ENCODE results near the gene PSMD1. TPM values are rescaled to one million over a fixed set of nuclear protein-coding genes. Genes with fewer than 3 reads are reported as not detected.
A peak's percentile ranks its signal among the peaks of the same experiment; 100 is the strongest.

PSMD1 gene
- total RNA-seq, 1 donor from 2014 or later, result 119 TPM

DNA sequence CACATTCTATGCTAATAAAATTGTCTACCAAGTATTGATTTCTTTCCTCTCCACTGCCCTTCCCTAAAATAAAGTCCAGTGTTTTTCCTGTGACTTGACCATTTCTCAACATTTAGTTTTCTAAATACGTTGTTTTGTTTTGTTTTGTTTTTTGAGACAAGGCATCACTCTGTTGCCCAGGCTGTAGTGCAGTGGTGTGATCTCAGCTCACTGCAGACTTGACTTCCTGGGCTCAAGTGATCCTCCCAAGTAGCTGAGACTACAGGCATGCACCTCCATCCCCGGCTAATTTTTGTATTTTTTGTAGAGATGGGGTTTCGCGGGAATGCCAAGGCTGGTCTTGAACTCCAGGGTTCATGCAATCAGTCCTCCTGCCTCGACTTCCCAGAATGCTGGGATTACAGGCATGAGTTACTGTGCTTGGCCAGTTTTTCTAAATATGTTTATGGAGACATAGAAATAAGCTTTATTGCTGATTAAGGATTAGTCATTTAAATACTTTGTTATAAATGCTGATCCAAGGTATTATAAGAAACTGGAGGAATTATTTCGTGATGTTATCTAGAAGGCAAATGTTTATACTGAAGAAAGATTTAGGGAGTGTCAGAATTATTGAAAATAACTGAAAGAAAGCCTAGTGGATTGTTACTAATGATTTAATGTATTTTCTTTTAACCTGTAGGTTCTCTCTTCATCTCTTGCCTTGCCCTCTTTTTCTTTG lies 73.8 kb downstream of the PSMD1 start:
- DNase-seq (ENCODE audit: low spot score), result no peak
- Mint-ChIP-seq H3K36me3 (ENCODE audit: low read depth, unreplicated experiment) (no peaks in the 10 kb centered on the region), H3K27ac (ENCODE audit: unreplicated experiment) (peak overlapping the region; percentile 70), H3K4me3 (ENCODE audit: unreplicated experiment) (no peak overlapping the region), H3K9me3 (ENCODE audit: unreplicated experiment) (no peaks in the 10 kb centered on the region), H3K4me1 (ENCODE audit: unreplicated experiment) (peaks cover 29% of the 10 kb centered on the region), H3K27me3 (ENCODE audit: unreplicated experiment) (no peaks in the 10 kb centered on the region)
- TF ChIP-seq CTCF (IDR thresholded peaks at IDR 0.05; ENCODE audit: unreplicated experiment), result no peak

DNA sequence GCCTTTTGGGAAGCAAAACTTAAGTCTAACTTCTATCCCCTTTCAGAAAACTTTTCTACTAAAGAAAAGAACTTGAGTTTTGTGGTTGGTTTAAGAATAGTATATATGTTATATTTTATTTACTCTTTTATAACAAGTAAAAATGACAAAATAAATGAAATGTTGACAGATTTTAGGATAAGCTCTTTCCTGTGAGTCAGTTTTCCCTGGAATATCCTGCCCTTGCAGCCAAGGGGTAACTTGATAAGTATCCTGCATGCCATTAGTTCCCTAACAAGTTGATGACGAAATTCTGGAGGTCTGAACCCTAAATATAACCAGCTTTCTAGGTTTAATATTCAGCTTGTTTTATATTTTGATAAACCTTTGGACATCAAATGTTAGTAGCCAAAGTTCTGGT lies 75.5 kb downstream of the PSMD1 start:
- Mint-ChIP-seq H3K27ac (ENCODE audit: unreplicated experiment) (peak overlapping the region; percentile 82), H3K9me3 (ENCODE audit: unreplicated experiment) (no peaks in the 10 kb centered on the region), H3K4me1 (ENCODE audit: unreplicated experiment) (peaks cover 25% of the 10 kb centered on the region), H3K36me3 (ENCODE audit: low read depth, unreplicated experiment) (no peaks in the 10 kb centered on the region), H3K27me3 (ENCODE audit: unreplicated experiment) (no peaks in the 10 kb centered on the region), H3K4me3 (ENCODE audit: unreplicated experiment) (no peak overlapping the region)
- DNase-seq (ENCODE audit: low spot score), result no peak
- TF ChIP-seq CTCF (IDR thresholded peaks at IDR 0.05; ENCODE audit: unreplicated experiment), result no peak

- no peak overlapping the region for H3K27ac Mint-ChIP-seq (ENCODE audit: unreplicated experiment)
- no peak for DNase-seq (ENCODE audit: low spot score)
- H3K4me3 Mint-ChIP-seq (ENCODE audit: unreplicated experiment), result no peak overlapping the region
- TF ChIP-seq CTCF (IDR thresholded peaks at IDR 0.05; ENCODE audit: unreplicated experiment), result no peak
- H3K27me3 Mint-ChIP-seq (ENCODE audit: unreplicated experiment), result no peaks in the 10 kb centered on the region
- H3K9me3 Mint-ChIP-seq (ENCODE audit: unreplicated experiment), result no peaks in the 10 kb centered on the region
- no peaks in the 10 kb centered on the region for H3K36me3 Mint-ChIP-seq (ENCODE audit: low read depth, unreplicated experiment)
- peaks cover 22% of the 10 kb centered on the region for H3K4me1 Mint-ChIP-seq (ENCODE audit: unreplicated experiment)
Observed at GRCh38 chr2:231133365-231134099, 76.9 kb downstream of the PSMD1 start.

- Mint-ChIP-seq H3K27ac (ENCODE audit: unreplicated experiment) (peak overlapping the region; percentile 75), H3K36me3 (ENCODE audit: low read depth, unreplicated experiment) (no peaks in the 10 kb centered on the region), H3K4me3 (ENCODE audit: unreplicated experiment) (no peak overlapping the region), H3K4me1 (ENCODE audit: unreplicated experiment) (peaks cover 19% of the 10 kb centered on the region), H3K27me3 (ENCODE audit: unreplicated experiment) (no peaks in the 10 kb centered on the region), H3K9me3 (ENCODE audit: unreplicated experiment) (no peaks in the 10 kb centered on the region)
- no peak for TF ChIP-seq CTCF (IDR thresholded peaks at IDR 0.05; ENCODE audit: unreplicated experiment)
- no peak for DNase-seq (ENCODE audit: low spot score)
Observed at GRCh38 chr2:231134910-231135655, 78.4 kb downstream of the PSMD1 start.
